Measurements from ENCODE around the gene CRACR2B. TPM values are rescaled to one million over a fixed set of nuclear protein-coding genes. Genes with fewer than 3 reads are reported as not detected.

The CRACR2B gene
- total RNA-seq, 1 donor from 2014 or later = 43.6 TPM

DNA sequence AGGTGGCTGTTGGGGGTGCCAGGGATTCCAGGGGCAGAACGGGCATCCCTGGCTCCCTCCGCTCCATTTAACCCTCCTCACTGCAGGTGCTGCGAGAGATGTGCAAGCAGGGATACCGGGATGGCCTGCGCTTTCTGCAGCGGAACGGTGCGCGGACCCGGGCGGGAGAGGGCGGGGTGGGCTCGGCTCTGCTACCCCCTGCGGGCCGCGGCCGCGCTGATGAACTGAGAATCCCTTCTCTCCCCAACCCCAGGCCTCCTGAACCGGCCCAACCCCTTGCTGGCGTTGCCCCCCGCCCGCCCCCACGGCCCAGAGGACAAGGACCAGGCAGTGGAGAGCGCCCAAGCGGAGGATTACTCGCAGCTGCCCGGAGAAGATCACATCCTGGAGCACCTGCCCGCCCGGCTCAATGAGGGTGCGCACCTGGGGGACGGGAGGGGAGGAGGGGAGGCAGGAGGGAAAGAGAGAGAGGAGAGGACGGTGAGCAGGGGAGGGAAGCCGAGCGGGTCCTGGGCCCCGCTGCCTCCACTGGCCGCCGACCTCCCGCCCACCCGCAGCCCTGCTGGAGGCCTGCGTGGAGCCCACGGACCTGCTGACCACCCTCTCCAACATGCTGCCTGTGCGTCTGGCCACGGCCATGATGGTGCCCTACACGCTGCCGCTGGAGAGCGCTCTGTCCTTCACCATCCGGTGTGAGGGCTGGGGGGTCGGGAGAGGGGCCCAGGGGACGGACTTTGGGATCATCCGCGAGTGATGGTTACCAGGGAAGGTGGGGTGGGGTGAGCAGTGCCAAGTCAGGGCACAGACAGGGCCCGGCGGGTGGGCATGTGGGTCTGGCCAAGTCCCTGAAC lies 4.1 kb upstream of the CRACR2B start:
- no peaks in the 10 kb centered on the region for H3K9me3 ChIP-seq
- DNase-seq (no peak), ATAC-seq (no peak)
- H3K27me3 ChIP-seq (ENCODE audit: low read depth) = no peaks in the 10 kb centered on the region
- intact Hi-C loops (cut with DNase I) = no loop called here
- H3K4me1 ChIP-seq = peaks cover 61% of the 10 kb centered on the region
- TF ChIP-seq, protein P1, sequence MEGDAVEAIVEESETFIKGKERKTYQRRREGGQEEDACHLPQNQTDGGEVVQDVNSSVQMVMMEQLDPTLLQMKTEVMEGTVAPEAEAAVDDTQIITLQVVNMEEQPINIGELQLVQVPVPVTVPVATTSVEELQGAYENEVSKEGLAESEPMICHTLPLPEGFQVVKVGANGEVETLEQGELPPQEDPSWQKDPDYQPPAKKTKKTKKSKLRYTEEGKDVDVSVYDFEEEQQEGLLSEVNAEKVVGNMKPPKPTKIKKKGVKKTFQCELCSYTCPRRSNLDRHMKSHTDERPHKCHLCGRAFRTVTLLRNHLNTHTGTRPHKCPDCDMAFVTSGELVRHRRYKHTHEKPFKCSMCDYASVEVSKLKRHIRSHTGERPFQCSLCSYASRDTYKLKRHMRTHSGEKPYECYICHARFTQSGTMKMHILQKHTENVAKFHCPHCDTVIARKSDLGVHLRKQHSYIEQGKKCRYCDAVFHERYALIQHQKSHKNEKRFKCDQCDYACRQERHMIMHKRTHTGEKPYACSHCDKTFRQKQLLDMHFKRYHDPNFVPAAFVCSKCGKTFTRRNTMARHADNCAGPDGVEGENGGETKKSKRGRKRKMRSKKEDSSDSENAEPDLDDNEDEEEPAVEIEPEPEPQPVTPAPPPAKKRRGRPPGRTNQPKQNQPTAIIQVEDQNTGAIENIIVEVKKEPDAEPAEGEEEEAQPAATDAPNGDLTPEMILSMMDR (IDR thresholded peaks at IDR 0.05) = no peak
- no peak overlapping the region for H3K27ac ChIP-seq
- peaks cover 42% of the 10 kb centered on the region for H3K36me3 ChIP-seq
- H3K4me3 ChIP-seq = no peak overlapping the region

- H3K4me3 ChIP-seq = no peak overlapping the region
- intact Hi-C loops (cut with DNase I) = no loop called here
- peaks cover 42% of the 10 kb centered on the region for H3K36me3 ChIP-seq
- no peaks in the 10 kb centered on the region for H3K9me3 ChIP-seq
- H3K27ac ChIP-seq = no peak overlapping the region
- DNase-seq (no peak), ATAC-seq (no peak)
- TF ChIP-seq, protein P1 (IDR thresholded peaks at IDR 0.05) = no peak
- no peaks in the 10 kb centered on the region for H3K27me3 ChIP-seq (ENCODE audit: low read depth)
- peaks cover 65% of the 10 kb centered on the region for H3K4me1 ChIP-seq
These were observed 3.3 kb upstream of the CRACR2B start for GRCh38 chr11:824292-824880.

- intact Hi-C loops (cut with DNase I) = no loop called here
- H3K27ac ChIP-seq = peak overlapping the region; percentile 86
- H3K36me3 ChIP-seq = peaks cover 42% of the 10 kb centered on the region
- TF ChIP-seq, protein P1 (IDR thresholded peaks at IDR 0.05) = no peak
- ATAC-seq (no peak), DNase-seq (no peak)
- H3K9me3 ChIP-seq = no peaks in the 10 kb centered on the region
- H3K27me3 ChIP-seq (ENCODE audit: low read depth) = no peaks in the 10 kb centered on the region
- peaks cover 70% of the 10 kb centered on the region for H3K4me1 ChIP-seq
- no peak overlapping the region for H3K4me3 ChIP-seq
These were observed 2.8 kb upstream of the CRACR2B start for GRCh38 chr11:824942-825341.

DNA sequence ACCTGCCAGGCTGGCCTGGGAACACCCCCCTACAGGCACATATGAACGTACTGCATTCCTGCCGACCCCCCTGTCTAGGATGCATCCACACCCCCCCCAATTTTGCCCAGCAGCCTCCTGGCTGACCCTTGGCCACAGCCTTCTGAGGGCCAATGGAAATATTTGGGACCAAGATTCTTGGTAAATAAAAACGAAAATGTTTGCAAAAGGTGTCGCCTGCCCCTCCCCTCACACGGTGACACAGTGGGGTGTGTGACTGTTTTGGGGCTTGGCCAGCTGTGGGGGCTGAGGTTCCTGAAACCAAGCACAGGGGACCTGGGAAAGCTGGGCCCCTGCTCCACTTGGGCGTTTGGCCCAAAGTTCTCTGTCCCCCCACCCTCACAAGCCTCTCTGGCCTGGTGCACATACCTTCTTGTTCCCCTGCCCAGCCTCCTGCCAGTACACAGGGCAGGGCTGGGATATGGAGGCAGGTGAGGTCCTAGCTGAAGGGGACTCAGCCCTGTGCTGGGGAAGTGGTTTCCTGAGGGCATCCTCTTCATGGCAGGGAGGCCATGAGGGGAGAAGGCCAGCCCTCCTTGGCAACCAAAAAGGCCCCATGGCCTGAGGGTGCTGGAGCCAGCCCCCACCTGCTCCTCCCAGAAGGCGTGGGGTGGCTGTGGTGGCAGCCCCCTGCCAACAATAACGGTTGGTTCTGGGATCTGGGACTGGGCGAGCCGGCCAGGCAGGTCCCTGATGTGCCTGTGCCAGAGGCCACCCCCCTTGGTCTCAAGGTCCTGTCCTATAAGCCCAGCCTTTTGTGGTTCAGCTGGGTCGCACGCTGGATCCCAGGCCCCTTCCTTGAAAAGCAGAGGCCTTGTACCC lies 2.1 kb upstream of the CRACR2B start:
- ATAC-seq (no peak), DNase-seq (no peak)
- peaks cover 72% of the 10 kb centered on the region for H3K4me1 ChIP-seq
- peak overlapping the region; percentile 86 for H3K27ac ChIP-seq
- intact Hi-C loops (cut with DNase I) = no loop called here
- H3K36me3 ChIP-seq = peaks cover 42% of the 10 kb centered on the region
- H3K9me3 ChIP-seq = no peaks in the 10 kb centered on the region
- TF ChIP-seq, protein P1 (IDR thresholded peaks at IDR 0.05) = no peak
- H3K4me3 ChIP-seq = no peak overlapping the region
- H3K27me3 ChIP-seq (ENCODE audit: low read depth) = no peaks in the 10 kb centered on the region

DNA sequence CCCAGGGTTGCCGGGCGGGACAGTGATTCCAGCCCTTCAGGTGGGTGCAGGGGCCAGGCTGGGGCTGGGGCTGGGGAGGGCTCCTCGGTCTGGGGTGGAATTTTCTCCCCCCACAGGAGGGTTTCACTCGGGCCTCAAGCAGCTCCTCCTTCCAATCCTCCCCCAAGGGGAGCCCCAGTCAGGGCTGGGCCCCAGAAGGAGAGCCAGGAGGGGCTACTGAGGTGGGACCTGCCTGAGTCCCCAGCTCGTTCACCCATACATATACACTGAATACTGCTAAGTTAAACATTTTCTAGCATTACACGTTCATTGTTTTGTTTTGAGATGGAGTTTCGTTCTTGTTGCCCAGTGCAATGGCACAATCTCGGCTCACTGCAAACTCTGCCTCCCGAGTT lies 1.5 kb upstream of the CRACR2B start:
- intact Hi-C loops (cut with DNase I) = no loop called here
- TF ChIP-seq, protein P1 (IDR thresholded peaks at IDR 0.05) = no peak
- Histone ChIP-seq H3K36me3 (peaks cover 42% of the 10 kb centered on the region), H3K4me1 (peaks cover 72% of the 10 kb centered on the region), H3K27me3 (ENCODE audit: low read depth) (no peaks in the 10 kb centered on the region), H3K4me3 (peak overlapping the region; percentile 58), H3K9me3 (no peaks in the 10 kb centered on the region), H3K27ac (peak overlapping the region; percentile 86)
- no peak for ATAC-seq
- DNase-seq = no peak

All from lower lobe of right lung (tissue), 2 donors.